HG03378 (cell line): ENCODE measurements around the gene HYLS1.
"Not testable (repeated sequence)": the region's sequence is repeated elsewhere in the genome, so short reads cannot be mapped to it uniquely, and the experiment has no call there.

ENCODE experiments used
- ATAC-seq: cut with Tn5 transposase; IDR thresholded peaks from one replicate; pipeline ENCODE4 v1.9.1; 2021; ENCODE audit warnings: mild to moderate bottlenecking, moderate library complexity; ENCODE audit not compliant: unreplicated experiment

HYLS1 gene

DNA sequence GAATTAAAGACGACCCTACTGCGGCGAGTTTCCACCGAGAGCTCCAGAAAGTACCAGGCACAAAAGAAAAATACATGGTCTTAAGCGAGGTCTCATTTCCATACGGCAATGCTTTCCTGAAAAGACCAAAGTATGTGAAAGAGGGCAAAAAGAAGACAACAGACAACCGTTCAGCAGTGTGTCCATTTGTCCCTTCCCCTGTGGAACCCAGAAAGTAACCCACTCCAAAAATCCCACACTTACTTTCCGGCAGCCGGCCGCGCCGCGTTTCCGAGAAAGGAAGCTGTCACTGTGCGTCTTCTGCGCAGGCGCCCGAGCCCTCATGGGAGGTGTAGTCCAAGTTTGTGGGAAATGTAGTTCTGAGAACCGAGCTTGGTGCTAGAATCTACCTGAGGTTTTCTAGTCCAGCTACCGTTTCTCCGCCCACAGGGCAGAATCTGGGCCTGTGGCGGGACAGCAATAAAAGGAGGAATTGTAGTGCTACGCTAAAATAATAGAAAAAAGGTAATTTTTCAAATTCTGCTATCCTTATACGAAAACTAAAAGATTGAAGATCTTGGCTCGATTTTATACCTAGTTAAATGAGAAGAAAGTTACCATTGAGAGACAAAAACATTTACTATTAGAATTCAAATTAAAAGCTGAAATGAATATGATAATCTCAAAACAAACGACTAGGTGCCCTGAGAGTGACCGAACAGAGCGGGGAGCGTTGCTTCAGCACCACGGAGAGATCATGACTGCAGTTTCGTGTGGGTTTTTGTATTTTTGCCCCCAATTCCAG, 15.7 kb downstream of the HYLS1 start, which contains the start of gene PUS3:
TSS of gene PUS3 (minus strand) at position 280 of the 784 bp plus-strand sequence. CDS start 6,922 bp downstream, outside the sequence.
- ATAC-seq: peak; percentile 96

DNA sequence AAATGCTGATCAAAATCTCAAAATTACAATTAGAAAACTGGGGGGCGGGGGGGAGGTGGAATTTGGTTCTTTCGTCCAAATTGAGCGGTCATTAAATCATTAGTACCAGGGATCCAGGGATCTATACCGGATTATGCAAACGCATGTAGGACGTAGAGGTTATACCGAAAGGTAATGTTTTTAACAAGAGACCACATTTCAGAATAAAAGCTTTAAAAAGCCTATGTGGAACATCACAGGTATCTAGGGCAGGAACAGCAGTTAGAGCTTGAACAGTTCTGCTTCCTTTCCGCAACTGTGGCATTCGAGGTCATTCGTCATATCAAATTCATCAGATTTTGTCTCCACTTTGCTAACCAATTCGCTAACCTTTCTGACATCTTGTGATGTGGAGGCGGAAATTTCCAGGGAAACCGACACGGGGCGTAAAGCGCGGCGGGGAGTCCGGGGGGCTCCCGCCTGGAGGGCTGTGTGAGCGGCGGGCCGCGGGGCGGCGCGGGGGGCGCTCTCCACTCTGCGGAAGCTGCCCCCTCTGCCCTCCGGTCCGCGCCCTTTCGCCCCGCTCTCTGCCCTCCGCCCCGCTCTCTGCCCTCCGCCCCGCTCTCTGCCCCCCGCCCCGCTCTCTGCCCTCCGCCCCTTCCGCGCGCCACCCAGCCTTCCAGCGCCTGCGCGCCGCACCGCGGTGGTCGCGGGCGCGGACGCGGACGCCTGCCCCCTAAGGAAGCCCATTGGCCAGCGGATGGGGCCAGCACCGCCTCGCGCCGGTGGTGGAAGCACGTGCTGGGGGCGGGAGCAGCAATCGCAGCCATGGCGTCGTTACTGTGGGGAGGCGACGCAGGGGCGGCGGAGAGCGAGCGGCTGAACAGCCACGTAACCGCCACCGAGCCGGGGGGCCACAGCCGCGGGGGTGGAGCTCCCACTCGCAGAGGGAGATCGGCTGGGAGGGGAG, 16.5 kb downstream of the HYLS1 start, which contains the start of gene DDX25:
TSS of gene DDX25 (plus strand) at position 798 of the 949 bp plus-strand sequence. CDS start at position 808, 10 bp downstream.
- ATAC-seq: no peak

DNA sequence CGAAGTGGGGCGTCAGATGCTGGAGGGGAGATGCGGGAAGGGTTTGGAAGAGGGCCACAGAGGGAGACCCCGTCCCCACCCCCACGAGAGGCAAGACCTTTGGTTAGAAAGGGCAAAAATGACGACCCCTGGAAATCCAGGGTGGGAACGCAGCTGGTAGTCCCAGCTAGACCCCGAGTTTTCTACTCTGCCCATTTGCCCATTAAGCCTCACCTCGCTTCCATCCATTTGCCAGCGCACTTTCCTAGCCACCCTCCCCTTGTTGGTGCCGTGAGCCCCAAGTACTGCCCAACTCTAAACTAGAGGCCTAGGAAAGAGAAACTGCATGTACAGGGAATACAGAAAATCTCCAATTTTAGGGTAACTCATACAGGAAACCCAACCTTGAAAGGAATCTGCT, 17.2 kb downstream of the HYLS1 start:
- no peak for ATAC-seq

DNA sequence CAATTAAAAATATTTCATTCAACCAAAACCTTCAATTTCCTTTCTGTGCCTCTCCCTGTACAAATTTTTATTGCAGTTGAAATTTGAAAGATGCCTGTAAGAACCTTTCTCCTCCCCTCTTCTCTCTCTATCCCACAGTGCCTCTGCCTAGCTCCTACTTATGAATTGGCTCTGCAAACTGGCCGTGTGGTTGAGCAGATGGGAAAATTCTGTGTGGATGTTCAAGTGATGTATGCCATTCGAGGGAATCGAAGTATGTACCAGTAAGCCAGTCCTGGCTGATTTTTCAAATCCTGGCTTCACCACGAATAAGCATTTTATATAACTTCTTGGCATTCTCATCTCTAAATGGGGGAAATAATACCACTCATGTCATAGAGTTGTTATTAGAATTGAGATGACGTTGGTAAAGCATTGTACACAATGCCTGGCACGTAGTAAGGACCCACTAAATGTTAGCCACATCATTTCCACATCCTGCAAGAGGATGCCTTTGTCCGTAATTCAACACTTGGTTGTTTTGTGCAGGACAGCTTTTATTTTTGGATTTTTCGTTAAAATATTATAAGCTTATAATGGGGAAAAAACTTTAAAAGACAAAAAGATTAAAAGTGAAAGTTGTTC, 22.9 kb downstream of the HYLS1 start:
- ATAC-seq: no peak

DNA sequence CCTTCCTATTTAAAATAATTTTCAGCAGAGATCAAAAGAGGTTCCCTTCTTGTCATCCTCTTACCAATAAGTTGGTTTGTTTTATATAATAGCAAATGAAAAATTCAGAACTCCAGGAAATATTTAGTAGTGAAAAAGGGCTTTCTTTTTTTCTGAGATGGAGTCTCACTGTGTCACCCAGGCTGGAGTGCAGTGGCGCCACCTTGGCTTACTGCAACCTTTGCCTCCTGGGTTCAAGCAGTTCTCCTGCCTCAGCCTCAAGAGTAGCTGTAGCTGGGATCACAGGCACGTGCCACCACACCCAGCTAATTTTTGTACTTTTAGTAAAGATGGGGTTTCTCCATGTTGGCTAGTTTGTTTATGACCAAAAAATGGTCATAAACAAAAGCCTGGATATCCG, 27.1 kb downstream of the HYLS1 start:
- not testable (repeated sequence) for ATAC-seq

DNA sequence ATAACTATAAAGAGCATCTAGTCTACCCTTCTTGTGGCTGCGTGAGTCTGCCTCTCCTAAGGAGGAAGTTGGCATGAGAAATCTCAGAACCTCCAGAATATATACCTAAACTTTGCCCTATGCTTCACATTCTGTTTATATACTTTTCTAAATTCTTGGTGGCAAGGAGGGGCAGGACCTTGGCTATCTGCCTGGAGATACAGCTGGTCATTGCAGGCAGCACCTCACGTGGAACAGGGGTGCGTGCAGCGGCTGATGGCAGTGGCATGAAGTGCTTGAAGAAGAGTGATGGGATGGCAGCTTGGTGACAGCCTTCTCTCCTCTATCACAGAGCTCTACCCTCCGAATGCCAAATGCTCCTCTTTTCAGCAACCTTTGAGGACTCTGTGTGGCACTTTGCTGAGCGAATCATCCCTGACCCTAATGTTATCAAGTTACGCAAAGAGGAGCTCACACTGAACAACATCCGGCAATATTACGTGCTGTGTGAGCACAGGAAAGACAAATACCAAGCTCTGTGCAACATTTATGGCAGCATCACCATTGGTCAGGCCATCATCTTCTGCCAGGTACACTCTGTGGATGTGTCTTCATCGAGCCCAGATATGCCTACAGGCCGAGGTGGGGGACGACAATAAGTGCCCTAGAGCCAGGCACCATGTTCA, 29.3 kb downstream of the HYLS1 start:
- no peak for ATAC-seq

DNA sequence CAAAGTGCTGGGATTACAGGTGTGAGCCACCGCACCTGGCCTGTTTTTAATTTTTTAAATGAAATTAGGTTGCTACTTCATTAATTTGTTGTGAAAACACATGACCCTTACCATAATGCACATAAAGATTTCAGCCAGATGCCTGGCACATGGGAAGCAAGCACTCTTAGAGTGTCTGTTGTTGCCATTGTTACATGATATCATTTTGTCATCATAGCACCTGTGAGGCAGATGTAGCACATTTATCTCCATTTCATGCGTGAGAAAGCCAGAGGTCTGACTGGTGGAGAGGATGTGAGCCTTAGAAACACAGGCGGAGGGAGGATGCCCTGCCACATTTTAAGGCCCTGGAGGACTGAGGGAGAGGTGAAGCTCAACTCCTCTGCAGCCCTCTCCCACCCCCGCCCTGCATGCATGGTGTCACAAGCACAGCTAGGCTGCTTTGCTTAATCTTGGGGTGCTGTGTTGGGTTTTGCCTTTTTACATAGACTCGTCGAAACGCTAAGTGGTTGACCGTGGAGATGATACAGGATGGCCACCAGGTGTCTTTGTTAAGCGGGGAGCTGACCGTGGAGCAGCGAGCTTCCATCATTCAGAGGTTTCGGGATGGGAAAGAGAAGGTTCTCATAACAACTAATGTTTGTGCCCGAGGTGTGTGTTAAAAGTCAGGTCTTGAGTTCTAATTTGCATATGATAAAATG, 30.8 kb downstream of the HYLS1 start:
- no peak for ATAC-seq

DNA sequence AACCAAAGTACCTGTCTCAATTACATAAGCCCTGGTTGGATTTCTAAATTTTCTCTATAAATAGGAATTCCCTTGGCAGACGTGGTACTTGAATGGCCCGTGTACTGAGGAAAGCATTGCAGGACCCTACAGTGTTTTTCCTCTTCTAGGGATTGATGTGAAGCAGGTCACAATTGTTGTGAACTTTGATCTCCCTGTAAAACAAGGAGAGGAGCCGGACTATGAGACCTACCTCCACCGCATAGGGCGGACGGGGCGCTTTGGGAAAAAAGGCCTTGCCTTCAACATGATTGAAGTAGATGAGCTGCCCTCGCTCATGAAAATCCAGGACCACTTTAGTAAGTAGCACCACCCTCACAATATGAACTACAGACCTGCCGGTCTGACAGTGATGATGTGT, 33.6 kb downstream of the HYLS1 start:
- no peak for ATAC-seq

DNA sequence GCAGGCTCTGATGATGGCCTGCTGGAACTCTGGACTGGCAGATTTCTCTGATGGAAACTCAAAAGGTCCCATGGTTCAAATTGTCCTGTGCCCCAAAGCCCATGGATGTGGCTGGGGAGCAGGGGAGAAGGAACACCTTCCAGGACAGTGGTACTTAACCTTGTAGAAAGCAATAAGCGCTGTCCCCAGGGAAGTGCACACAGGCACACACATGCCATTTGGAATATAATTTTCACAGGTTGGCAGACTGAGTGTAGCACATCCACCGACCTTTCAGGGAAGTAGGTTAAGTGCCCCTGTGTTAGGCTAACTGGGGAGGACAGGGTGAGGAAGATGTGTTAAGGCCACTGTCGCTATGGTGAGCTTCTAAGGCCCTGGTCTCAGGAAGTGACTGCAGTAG, 34.7 kb downstream of the HYLS1 start:
- ATAC-seq: no peak

DNA sequence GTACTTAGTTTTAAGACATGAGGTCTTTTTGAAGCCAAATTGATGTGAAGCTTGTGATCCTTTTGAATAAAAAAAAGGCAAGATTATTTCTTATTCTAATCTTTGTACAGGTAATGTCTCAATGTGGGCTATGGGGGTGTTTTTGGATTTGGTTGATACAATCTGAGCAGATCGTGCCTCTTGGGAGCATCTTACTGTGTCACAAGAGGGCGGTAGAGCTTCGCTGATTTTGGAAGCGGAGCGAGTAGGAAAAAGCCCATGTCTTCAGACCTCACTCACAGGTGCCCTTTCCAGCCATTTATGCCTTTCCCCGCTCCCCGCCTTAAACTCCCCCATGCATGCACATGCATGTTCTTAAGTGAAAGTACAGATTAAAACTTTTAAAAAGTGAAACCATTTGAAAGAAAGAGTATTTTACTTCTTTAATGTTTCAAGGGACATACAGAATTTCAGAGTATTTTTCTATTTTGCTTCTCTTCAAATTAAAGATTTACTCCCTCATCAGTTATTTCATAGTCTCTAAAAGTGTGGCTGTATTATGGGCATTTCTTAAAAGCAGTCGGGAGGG, 35.6 kb downstream of the HYLS1 start:
- no peak for ATAC-seq

DNA sequence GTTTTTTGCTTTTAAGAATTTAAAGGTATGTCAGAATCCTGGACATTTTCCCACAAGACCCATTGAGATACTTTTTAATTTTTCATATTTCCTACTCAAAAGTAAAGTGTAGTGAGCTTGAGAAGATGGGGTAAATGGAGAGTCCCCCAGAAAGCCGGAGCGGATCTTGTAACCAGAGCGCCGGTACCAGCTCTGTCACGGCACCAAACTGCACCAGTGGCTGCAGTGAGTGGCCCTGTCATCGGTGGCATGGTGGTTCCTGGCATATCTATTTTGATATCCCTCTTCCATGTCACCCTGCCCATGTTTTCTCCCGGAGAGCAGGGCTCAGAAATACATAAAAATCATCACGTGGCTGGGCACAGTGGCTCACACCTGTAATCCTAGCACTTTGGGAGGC, 36.2 kb downstream of the HYLS1 start:
- no peak for ATAC-seq

DNA sequence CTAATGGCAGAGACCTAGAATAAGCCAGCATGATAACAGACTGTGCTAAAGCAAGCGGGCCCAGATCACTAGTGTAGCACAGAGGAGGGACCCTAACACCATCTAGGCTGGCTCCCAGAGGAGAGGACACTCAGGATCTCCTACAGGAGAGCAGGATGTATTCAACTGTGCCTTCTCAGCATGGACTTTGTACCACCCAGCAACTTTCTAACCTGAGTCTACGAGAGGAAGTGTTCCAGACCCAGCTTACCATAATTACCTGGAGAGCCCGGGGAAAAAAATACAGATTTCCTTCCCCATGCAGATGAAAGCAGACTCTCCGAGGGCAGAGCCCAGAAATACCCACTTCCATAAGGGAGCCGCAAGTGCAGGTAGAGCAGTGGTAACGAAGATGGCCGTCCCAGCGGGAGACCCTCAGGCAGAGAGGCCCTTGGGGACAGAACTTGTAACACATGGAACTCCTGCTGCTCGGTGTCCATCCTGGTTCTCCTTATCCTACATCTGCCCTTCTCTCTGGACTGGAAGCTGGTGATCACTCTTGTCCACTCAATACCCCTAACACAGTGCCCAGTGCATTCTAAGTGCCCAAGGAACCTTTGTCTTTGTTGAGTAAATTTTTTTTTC, 37.0 kb downstream of the HYLS1 start:
- ATAC-seq: no peak

DNA sequence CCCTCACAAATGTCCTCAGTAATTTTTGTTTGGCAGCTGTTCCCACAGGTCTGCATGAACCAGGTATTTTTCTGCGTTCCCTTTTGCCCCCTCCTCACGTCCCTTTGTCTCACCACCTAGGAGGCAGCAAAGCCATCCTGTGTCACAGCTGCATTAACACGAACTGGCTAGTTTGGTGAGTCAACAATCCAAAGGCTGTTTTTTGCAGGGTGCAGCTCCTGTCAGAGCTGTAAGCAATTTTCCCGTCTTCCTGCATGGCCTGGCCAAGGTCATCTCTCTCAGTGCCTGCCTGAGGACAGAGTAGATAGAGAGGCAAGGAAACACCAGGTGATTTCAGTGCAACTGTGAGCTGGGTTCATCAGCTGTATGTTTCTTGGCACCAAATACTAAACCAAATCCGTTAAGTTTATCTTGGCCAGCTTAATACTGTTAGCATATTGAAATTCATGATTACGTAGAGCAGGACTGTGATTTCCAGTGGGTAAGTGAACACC, 37.8 kb downstream of the HYLS1 start:
- no peak for ATAC-seq

DNA sequence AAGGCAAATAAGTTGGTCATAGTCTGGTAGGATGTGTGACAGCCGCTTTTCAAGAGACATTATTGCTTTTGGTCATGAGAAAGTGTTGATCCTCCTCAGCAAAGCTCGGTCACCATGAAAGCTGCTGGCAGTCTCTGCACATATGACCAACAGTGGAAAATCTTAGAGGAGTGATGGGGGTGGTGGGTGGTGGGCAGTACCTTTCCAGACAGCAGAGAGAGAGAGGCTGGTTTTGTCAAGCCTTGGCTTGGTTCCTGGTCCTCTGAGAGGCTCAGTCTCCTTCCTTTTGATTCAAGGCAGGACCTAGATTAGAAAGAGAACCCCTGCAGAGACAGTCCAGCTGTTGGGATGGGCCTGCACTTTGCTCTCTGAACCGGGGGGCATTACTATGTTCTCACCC, 38.3 kb downstream of the HYLS1 start:
- no peak for ATAC-seq

DNA sequence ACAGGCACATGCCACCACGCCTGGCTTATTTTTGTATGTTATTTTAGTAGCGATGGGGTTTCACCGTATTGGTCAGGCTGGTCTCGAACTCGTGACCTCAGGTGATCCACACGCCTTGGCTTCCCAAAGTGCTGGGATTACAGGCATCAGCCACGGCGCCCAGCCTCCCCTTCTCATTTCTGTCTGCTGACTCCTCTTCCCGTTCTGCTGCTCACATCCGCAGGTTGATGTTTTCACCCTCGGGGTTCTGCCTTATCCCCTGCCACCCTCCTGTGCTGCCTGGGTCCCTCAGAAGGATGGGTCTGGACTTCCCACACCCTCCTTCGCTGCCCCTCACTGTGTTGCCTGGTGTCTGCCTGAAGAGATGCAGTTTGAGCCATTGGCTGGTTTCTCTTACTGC, 39.2 kb downstream of the HYLS1 start:
- no peak for ATAC-seq

DNA sequence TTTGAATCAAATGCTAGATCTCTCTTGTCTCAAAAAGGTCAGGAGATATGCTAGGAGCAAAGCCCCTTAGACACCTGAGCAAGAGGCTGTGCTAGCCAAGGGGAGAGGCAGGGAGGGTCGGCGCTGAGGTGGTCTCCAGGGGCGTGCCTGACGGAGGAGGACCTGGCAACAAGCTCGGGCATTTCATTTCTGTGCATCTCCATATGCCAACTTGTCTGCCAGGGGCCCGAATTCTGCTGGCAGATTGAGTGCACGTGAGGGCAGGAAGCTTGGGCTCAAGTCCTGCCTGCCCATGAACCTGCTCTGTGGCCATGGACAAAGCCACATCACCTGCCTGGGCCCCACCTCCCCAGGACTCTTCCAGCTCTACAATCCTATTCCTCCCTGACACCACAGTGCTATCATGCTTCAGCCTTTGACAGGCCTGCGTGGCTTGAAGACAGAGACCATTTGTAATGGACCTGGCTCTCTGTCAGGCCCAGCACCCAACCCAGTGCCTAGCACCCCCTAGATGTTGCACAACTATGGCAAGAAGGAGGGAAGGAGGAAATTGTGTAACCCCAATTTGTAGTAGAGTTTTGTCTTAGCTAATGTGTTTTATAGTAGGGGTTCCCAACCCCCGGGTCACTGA, 42.1 kb downstream of the HYLS1 start:
- ATAC-seq: no peak

DNA sequence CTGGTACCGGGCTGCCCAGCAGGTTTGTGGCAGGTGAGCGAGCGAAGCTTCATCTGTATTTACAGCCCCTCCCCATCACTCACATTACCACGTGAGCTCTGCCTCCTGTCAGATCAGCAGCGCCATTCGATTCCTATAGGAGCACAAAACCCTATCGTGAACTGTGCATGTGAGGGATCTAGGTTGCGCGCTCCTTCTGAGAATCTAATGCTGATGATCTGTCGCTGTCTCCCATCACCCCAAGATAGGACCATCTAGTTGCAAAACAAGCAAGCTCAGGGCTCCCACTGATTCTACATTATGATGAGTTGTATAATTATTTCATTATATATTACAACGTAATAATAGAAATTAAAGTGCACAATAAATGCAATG, 42.6 kb downstream of the HYLS1 start:
- ATAC-seq: no peak

DNA sequence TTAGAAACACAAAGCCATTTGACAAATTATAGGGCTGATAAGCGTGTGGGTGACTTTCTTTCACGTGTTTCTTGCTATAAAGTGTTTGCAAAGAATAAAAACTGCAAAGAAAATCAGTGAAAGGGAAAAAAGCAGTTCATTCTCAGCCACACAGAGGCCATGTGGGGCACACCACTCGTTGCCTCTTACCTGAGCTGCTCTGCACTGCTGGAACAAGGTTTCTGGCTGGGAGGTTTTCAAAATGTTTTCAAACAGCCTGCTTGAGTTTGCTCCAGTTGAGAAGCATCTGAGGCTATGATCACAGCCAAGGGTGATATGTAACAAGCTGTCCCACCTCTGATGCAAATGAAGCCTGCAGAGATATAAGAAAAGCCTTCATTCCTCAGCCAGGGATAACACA, 43.6 kb downstream of the HYLS1 start:
- ATAC-seq: no peak

DNA sequence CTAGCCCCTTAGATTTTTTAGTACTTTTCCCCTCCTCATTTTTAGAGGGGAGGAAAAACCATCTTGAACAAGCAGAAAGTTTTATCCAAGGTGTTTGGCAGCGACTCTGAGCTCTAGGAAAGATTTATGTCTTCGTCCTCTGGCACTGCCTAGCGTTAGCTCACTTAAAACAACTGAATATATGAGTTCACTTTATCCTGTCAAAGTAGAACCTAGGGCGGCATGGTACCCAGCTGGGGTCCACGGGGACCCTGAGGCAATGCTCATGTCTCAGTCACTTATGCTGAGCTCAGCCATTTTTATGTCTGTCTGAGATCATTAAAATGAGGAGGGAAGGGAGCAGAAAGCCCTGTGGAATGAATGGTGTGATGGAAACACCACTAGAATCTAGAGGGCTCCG, 44.2 kb downstream of the HYLS1 start:
- ATAC-seq: no peak
